GM18498 (cell line): ENCODE data around the gene NTNG2.

Experiments used
- ATAC-seq: cut with Tn5 transposase; IDR thresholded peaks from one replicate; pipeline ENCODE4 v1.9.1; 2021; ENCODE audit warnings: mild to moderate bottlenecking, moderate library complexity; ENCODE audit not compliant: unreplicated experiment

The NTNG2 gene

DNA sequence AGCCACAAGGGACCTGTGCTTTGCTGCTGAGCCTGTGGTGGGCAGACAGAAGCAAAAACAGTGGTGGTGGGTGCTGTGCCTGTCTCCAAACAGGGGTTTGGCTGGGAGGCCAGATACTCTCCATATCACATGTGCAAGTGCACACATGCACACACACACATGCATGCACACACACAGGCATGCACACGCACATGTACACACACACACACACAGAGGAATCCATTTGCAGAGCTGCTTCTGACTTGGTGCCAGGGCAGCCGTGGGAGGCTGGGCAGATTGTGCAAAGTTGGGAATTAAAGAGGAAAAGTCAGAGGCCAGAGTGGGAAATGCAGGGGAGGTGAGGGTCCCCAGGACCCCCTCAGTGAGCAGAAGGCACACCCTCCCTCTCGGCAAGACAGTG is 71.3 kb downstream of the NTNG2 start:
- ATAC-seq, result no peak

DNA sequence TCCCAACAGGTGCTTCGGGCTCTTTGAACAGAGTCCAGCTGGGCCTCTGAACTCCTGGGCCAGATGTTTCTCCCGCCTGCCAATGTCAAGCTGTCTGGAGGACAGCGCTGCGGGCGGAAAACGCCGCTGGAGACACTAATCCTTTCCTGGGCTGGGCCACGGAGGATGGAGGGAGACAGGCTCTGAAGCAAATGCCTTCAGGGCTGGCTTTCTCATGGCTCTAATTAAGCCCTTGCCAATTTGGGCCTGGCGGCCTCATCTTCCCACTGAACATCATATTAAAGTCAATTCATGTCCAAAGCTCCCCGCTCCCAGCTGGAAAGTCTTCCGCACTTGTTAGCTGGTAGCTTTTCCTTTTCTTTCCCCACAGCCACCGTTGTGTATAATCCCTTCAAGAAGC is 72.7 kb downstream of the NTNG2 start:
- ATAC-seq, result no peak

DNA sequence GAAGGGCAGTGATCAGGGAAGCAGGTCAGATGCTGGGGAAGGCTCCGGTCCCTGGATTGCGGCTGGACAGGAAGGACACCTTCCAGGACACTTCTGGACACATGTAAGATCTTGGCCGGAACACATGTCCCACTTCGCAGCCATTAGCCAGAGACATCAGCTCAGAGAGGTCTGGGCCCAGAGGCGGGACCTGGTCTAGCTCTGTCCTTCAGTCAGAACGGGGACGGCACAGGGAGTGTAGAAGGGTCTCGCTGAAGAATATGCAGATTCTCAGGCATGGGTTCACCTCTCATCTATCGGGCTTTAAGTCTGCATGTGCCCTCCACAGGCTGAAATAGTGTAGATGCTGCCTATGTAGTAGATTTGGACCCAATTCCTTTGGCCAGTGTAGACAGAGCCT is 73.3 kb downstream of the NTNG2 start:
- ATAC-seq, result no peak

DNA sequence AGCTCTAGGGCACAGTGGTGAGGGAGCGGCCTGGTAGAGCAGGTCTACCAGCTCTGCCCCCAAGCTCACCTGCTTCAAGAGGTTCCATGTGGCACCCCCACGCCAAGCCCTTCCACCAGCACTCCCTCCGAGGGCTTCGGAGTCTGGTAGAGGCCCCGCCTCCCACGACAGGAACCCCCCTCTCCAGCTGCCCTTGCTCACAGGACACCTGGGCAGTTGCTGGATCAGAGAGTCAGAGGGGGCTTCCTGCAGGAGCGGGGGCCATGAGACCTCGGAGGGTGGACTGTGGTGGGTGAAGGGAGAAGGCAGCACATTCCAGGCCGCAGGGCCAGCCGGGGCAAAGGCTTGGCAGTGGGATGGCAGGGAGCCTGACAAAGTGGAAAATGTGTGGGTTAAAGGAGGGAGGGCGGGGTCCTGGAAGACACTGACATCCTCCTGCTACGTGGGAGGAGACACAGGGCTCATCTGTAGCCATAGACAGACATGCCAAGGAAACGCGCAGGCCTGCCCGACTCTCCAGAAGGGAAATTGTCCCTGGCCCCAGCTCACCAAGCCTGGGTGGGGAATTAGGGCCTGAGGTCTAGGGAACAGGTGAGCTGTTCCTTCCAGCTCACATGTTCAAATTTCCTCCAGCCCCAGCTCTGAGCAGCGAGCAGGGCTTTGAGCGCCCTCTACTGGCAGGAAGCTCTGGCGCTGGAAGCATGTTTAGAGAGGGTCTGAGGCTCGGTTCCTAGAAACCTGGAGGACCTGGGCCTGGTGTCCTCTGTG is 74.2 kb downstream of the NTNG2 start:
- no peak for ATAC-seq

DNA sequence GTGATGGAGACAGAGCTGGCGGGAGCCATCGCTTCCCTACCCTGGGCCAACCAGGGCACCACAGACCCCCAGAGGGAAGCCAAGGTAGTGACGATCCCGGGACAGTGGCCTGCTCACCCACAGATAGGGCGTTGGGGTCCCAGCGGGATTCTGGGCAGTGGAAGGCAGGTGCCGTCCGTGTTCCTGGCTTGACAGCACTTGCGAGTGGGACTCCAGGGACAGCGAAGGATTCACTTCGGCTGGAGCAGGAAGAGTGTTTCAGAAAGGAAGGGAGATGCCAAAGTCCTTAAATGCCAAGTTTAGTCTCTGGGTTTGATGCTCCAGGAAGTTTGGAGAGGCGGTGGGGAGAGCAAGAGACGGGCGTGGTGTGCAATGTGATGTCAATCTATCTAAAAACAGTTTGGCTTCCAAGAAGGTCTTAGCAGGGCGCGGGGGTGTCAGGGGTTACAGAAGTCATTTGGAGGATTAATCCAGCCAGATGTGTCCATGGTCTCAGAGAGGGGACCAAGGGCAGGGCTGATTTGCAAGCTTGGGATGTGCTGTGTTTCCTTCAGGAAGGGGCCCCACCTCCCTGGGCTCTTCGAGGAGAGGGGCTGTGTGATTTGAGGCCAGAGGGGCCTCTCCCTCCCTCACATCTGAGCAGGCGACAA is 74.9 kb downstream of the NTNG2 start:
- ATAC-seq, result no peak

DNA sequence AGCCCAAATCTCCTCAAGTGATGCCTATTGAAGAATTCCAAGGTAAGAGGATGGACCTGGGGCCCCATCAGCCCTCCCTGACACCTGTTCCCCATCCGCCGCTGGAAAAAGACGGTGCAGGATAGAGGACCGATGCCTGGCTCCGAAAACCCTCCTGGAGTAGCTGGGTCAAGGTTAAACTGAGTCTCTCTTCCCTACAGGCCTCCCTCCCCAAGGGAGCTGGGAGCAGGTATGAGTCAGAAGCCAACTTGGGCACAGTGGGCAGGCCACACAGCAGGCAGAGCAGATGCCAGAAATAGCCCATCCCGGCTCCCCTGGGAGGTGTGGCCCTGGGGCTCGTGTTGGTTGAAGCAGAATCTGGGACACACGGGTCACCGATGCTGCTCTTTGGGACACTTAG is 75.6 kb downstream of the NTNG2 start:
- ATAC-seq, result no peak

DNA sequence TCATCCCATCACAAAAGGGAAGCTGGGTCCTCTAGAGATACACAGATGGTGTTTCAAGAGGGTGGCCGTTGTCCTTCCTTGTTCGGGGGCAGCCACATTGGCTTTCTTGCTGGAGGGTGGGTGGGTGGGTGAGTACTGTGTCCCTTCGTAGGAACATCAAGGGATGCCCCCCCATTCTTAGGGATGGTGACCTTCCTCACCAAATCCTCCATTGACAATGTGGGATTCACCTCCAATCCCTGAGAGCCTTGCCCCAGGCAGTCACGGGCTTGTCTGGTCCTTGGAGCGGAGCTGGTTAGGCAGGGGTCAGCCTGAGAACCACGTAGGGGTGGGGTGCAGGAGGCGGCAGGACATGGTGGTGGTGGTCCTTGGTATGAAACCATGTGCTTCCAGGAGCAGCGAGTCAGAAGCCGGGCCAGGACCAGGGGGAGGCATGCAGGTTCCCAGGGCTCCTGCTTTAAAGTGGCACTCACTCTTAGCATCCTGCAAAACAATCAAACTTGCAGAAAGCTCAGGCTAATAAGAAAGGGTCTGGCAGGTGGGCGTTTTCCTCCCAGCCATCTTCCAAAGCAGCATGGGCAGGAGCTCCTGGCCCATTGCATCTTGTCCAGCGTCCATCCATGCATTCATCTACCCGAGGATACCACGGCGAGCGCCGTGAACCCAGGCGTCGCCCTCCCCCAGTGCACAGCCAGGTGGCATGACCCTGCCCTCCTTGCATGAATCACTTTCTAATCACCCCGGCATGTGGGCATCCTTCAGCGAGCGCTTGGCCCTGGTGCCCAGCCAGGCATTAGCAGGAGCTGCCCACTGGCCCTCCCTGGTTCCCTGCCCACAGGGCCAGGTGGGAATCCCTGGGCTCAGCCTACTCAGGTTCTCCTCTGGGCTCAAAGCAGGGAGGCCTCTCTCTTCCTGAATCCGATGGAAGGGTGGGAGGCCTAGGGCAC is 76.4 kb downstream of the NTNG2 start:
- no peak for ATAC-seq

DNA sequence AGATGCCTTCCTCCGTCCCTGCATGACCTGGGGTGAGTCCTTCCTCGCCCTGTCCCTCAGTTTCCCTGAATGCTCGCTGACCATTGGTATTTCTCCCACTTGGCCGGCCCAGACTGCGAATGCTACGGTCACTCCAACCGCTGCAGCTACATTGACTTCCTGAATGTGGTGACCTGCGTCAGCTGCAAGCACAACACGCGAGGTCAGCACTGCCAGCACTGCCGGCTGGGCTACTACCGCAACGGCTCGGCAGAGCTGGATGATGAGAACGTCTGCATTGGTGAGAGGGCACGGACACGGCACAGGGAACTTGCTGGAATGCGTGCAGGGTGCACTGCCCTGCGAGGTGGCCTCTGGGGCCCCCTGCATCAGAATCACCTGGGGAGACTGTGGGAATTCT is 77.1 kb downstream of the NTNG2 start:
- ATAC-seq, result no peak

DNA sequence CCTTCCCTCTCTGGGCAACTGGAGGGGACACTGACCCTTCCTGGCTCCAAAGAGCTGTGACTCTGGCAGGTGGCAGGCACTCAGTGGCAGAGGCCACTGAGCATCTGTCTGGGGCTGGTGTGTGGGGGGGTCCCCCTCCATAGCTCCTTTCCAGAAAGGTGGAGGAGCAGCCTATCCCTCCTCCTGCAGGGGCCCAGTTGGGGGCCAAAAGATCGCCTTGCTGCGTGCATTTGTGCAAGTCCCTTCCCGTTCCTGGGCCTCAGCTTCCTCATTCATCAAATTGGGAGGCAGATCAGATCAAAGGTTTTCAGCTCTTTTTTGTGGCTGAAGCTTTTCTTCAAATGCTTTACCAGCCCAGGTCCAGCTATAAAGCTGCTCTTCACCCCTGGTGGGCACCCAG is 77.7 kb downstream of the NTNG2 start:
- ATAC-seq, result no peak

GRCh38 chr9:132239999-132240840 is 78.4 kb downstream of the NTNG2 start:
- no peak for ATAC-seq

DNA sequence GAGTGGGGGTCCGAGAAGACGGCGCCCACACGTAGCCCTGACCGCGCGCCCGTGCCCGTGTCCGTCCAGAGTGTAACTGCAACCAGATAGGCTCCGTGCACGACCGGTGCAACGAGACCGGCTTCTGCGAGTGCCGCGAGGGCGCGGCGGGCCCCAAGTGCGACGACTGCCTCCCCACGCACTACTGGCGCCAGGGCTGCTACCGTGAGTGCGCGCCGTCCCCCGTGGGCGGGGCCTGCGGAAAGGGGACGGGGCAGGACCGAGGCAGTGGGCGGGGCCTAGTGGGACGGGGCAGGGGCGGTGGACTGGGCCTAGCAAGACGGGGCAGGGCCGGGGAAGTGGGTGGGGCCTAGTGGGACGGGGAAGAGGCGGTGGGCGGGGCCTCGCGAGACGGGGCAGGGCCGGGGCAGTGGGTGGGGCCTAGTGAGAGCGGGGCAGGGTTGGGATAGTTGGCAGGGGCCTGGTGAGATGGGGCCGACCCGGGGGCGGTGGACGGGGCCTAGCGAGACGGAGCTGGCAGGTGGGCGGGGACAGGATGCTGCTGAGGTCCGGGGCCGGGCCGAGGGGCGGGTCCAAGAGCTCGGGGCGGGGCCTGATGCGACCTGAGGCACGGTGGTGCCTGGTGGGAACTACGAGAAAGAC is 79.1 kb downstream of the NTNG2 start:
- peak; percentile 75 for ATAC-seq

DNA sequence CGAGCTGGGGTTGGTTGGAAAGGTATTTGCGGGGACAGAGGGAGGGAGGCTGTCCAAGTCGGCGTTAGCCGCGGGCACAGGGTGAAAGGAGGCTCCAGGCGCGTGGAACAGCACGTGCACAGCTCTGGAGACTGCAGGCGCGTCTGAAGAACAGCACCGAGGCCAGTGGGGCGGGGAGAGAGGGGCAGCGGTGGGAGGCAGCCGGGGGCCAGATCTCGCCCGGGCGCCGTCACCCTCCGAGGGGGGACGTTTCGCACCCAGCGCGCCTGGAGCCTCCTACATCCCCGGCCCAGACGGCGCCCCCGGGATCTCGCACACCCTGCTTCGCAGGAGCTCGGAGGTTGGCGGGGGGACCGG is 79.6 kb downstream of the NTNG2 start:
- no peak for ATAC-seq

GRCh38 chr9:132241840-132242620 is 80.2 kb downstream of the NTNG2 start:
- no peak for ATAC-seq

GRCh38 chr9:132242621-132243155 is 80.8 kb downstream of the NTNG2 start:
- no peak for ATAC-seq

- ATAC-seq, result no peak
Measured at GRCh38 chr9:132243156-132244074, 81.6 kb downstream of the NTNG2 start.

- no peak for ATAC-seq
Measured at GRCh38 chr9:132244582-132245455, 83.0 kb downstream of the NTNG2 start.

DNA sequence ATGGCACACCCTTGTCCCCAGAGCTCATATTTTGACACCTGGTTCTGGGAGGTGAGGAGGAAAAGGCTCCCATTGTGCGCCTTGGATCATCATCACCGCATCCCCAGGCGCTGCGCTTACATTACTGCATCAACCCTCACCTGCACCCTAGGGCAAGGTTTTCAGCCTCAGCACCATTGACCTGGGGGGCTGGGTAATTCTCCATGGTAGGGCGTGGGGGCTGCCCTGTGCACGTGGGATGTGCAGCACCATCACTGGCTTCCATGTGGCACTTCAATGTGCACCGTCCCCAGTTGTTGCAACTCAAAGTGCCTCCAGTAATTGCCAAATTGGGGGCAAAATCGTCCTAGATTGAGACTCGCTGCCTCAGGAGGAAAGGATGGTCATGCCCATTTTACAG is 83.6 kb downstream of the NTNG2 start:
- no peak for ATAC-seq
